ENCODE results near the gene STEAP3. TPM values are rescaled to one million over a fixed set of nuclear protein-coding genes. Genes with fewer than 3 reads are reported as not detected.

STEAP3 gene
- polyA plus RNA-seq, 1 donor from 2014 or later, result not detected

DNA sequence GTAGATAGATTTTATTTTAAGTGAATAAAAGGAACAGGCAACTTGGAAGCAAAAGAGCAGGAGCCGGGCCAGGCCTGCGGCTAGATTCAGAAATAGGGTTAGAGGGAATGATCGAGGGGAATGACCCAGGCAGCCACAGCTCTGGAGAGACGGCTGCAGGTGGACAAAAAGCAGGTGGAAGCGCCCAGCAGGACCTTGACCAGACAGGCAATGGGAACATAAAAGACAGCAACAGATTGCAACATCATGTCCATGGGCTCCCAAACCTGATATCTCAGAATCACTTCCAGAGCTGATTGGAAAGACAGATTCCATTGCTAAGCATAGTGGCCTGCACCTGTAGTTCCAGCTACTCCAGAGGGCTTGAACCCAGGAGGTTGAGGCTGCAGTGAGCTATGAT lies 28.6 kb upstream of the STEAP3 start:
- Histone ChIP-seq H3K9me3 (ENCODE audit: low read length) (no peaks in the 10 kb centered on the region), H3K9ac (ENCODE audit: low read length) (no peak overlapping the region), H3K4me2 (ENCODE audit: low read length) (no peak overlapping the region), H4K20me1 (ENCODE audit: insufficient read depth) (no peaks in the 10 kb centered on the region), H3F3A (ENCODE audit: insufficient read depth, low read length, poor library complexity, severe bottlenecking) (no peaks in the 10 kb centered on the region), H3K9me2 (ENCODE audit: insufficient read depth, low read length) (no peaks in the 10 kb centered on the region), H3K4me3 (ENCODE audit: low read length) (no peak overlapping the region), H3K27ac (ENCODE audit: low read length) (no peak overlapping the region), H3K79me2 (replicated peaks; ENCODE audit: insufficient read depth, low read length) (no peaks in the 10 kb centered on the region), H3K36me3 (ENCODE audit: insufficient read depth, low read length) (no peaks in the 10 kb centered on the region), H2AFZ (ENCODE audit: low read depth, low read length) (no peak overlapping the region), H3K27me3 (ENCODE audit: insufficient read depth, low read depth, low read length) (no peaks in the 10 kb centered on the region)
- TF ChIP-seq EZH2 (IDR thresholded peaks at IDR 0.05; ENCODE audit: borderline replicate concordance, insufficient read depth, low read length, poor library complexity, severe bottlenecking), result no peak

DNA sequence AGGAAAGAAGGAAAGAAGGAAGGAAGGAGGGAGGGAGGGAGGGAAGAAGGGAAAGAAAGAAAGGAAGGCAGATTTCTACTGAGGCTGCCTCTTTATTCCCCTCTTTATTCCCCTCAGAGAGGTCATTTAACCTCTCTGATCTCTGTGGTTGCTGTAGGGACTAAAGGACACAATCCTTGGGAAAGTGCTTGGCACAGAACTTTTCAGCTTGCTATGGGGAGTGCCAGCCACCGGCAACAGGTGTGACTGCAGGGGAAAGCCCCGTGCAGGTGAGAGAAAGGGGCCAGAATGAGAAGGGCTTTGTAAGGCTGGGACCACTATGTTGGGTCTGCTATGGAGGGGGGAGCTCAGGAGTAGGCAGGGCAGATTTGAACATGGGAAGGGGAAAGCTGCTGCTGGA lies 27.7 kb upstream of the STEAP3 start:
- no peaks in the 10 kb centered on the region for H3K79me2 ChIP-seq (replicated peaks; ENCODE audit: insufficient read depth, low read length)
- H3K9ac ChIP-seq (ENCODE audit: low read length), result no peak overlapping the region
- no peaks in the 10 kb centered on the region for H3K27me3 ChIP-seq (ENCODE audit: insufficient read depth, low read depth, low read length)
- TF ChIP-seq EP300 (conservative IDR thresholded peaks at IDR 0.05; ENCODE audit: poor library complexity, severe bottlenecking), result no peak
- no peak overlapping the region for H3K27ac ChIP-seq (ENCODE audit: low read length)
- no peak overlapping the region for H3K4me3 ChIP-seq (ENCODE audit: low read length)
- no peaks in the 10 kb centered on the region for H3K36me3 ChIP-seq (ENCODE audit: insufficient read depth, low read length)
- no peaks in the 10 kb centered on the region for H3F3A ChIP-seq (ENCODE audit: insufficient read depth, low read length, poor library complexity, severe bottlenecking)
- H4K20me1 ChIP-seq (ENCODE audit: insufficient read depth), result no peaks in the 10 kb centered on the region
- H3K9me2 ChIP-seq (ENCODE audit: insufficient read depth, low read length), result no peaks in the 10 kb centered on the region
- no peak overlapping the region for H2AFZ ChIP-seq (ENCODE audit: low read depth, low read length)
- no peak overlapping the region for H3K4me2 ChIP-seq (ENCODE audit: low read length)
- no peaks in the 10 kb centered on the region for H3K9me3 ChIP-seq (ENCODE audit: low read length)

DNA sequence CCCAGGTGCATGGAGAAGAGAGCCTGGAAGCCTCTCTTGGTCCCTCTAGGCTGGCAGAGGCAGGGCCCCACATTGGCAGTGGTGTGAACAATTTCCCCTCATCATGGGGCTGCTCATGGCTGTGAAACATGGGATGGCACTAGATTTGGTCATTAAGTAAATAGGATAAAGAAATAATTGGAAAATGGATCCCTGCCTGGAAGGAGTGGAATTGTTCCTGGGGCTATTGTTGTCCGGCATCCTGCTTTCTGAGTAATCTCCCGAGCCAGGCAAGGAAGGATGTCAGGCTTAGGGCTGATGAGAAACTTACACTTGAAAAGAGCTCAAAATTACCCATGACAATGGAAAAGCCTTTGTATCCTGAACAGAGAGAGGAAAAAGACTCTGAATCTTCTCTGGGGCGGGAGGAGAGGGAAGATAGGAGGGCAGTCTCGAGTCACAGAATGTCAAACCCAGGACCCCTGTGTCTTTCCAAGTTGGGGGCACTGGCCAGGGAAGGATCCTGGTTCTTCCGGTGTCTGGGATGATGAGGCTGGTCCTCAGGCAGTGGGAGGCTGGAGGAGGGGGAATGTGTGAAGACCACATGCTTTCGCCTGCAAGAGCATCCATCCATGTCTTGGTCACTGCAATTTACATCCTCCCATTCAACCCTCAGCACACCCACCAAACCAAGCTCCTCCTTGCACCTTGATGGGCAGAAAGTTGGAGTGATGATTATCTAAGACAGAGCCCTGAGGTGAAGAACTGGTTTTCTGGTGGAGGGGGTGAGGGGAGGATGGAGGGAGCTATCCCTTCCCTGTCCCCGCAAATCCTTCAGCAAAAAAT lies 27.1 kb upstream of the STEAP3 start:
- Histone ChIP-seq H3K9ac (ENCODE audit: low read length) (no peak overlapping the region), H3K36me3 (ENCODE audit: insufficient read depth, low read length) (no peaks in the 10 kb centered on the region), H3K4me3 (ENCODE audit: low read length) (no peak overlapping the region), H3K27me3 (ENCODE audit: insufficient read depth, low read depth, low read length) (no peaks in the 10 kb centered on the region), H3F3A (ENCODE audit: insufficient read depth, low read length, poor library complexity, severe bottlenecking) (no peaks in the 10 kb centered on the region), H3K27ac (ENCODE audit: low read length) (no peak overlapping the region), H3K9me3 (ENCODE audit: low read length) (no peaks in the 10 kb centered on the region), H3K4me2 (ENCODE audit: low read length) (no peak overlapping the region), H4K20me1 (ENCODE audit: insufficient read depth) (no peaks in the 10 kb centered on the region), H3K79me2 (replicated peaks; ENCODE audit: insufficient read depth, low read length) (no peaks in the 10 kb centered on the region), H2AFZ (ENCODE audit: low read depth, low read length) (no peak overlapping the region), H3K9me2 (ENCODE audit: insufficient read depth, low read length) (no peaks in the 10 kb centered on the region)
- TF ChIP-seq, protein P1, sequence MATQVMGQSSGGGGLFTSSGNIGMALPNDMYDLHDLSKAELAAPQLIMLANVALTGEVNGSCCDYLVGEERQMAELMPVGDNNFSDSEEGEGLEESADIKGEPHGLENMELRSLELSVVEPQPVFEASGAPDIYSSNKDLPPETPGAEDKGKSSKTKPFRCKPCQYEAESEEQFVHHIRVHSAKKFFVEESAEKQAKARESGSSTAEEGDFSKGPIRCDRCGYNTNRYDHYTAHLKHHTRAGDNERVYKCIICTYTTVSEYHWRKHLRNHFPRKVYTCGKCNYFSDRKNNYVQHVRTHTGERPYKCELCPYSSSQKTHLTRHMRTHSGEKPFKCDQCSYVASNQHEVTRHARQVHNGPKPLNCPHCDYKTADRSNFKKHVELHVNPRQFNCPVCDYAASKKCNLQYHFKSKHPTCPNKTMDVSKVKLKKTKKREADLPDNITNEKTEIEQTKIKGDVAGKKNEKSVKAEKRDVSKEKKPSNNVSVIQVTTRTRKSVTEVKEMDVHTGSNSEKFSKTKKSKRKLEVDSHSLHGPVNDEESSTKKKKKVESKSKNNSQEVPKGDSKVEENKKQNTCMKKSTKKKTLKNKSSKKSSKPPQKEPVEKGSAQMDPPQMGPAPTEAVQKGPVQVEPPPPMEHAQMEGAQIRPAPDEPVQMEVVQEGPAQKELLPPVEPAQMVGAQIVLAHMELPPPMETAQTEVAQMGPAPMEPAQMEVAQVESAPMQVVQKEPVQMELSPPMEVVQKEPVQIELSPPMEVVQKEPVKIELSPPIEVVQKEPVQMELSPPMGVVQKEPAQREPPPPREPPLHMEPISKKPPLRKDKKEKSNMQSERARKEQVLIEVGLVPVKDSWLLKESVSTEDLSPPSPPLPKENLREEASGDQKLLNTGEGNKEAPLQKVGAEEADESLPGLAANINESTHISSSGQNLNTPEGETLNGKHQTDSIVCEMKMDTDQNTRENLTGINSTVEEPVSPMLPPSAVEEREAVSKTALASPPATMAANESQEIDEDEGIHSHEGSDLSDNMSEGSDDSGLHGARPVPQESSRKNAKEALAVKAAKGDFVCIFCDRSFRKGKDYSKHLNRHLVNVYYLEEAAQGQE (IDR thresholded peaks at IDR 0.05; ENCODE audit: borderline replicate concordance), result no peak
- TF ChIP-seq RAD21 (conservative IDR thresholded peaks at IDR 0.05), result no peak
- no peak for TF ChIP-seq TAF1 (IDR thresholded peaks at IDR 0.05; ENCODE audit: low read depth)
- no peak for TF ChIP-seq EZH2 (IDR thresholded peaks at IDR 0.05; ENCODE audit: borderline replicate concordance, insufficient read depth, low read length, poor library complexity, severe bottlenecking)

DNA sequence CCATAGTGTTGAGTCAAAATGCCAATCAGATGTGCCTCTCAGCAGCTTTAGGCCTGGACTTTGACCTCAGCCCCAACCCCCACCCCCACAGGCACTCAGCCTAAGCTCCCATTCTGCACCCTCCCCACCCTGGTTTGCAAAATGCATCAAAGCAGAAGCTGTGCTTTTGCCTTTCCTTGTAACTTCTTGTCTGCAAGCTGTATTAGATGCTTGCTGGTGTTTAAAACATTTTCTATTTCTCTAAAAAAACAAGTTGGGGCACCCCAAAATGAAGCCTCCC lies 26.6 kb upstream of the STEAP3 start:
- H3K27ac ChIP-seq (ENCODE audit: low read length), result no peak overlapping the region
- no peaks in the 10 kb centered on the region for H3K9me3 ChIP-seq (ENCODE audit: low read length)
- H3K27me3 ChIP-seq (ENCODE audit: insufficient read depth, low read depth, low read length), result no peaks in the 10 kb centered on the region
- no peak overlapping the region for H2AFZ ChIP-seq (ENCODE audit: low read depth, low read length)
- H3K9me2 ChIP-seq (ENCODE audit: insufficient read depth, low read length), result no peaks in the 10 kb centered on the region
- H4K20me1 ChIP-seq (ENCODE audit: insufficient read depth), result no peaks in the 10 kb centered on the region
- no peak overlapping the region for H3K9ac ChIP-seq (ENCODE audit: low read length)
- H3K4me3 ChIP-seq (ENCODE audit: low read length), result no peak overlapping the region
- H3K4me2 ChIP-seq (ENCODE audit: low read length), result no peak overlapping the region
- no peaks in the 10 kb centered on the region for H3K36me3 ChIP-seq (ENCODE audit: insufficient read depth, low read length)
- H3F3A ChIP-seq (ENCODE audit: insufficient read depth, low read length, poor library complexity, severe bottlenecking), result no peaks in the 10 kb centered on the region
- no peaks in the 10 kb centered on the region for H3K79me2 ChIP-seq (replicated peaks; ENCODE audit: insufficient read depth, low read length)
- TF ChIP-seq, protein P1 (IDR thresholded peaks at IDR 0.05; ENCODE audit: borderline replicate concordance), result no peak
- no peak for TF ChIP-seq MXI1 (conservative IDR thresholded peaks at IDR 0.05; ENCODE audit: poor library complexity, severe bottlenecking)
- no peak for TF ChIP-seq POLR2AphosphoS5 (IDR thresholded peaks at IDR 0.05)
- TF ChIP-seq RAD21 (conservative IDR thresholded peaks at IDR 0.05), result no peak
- TF ChIP-seq, protein P2, sequence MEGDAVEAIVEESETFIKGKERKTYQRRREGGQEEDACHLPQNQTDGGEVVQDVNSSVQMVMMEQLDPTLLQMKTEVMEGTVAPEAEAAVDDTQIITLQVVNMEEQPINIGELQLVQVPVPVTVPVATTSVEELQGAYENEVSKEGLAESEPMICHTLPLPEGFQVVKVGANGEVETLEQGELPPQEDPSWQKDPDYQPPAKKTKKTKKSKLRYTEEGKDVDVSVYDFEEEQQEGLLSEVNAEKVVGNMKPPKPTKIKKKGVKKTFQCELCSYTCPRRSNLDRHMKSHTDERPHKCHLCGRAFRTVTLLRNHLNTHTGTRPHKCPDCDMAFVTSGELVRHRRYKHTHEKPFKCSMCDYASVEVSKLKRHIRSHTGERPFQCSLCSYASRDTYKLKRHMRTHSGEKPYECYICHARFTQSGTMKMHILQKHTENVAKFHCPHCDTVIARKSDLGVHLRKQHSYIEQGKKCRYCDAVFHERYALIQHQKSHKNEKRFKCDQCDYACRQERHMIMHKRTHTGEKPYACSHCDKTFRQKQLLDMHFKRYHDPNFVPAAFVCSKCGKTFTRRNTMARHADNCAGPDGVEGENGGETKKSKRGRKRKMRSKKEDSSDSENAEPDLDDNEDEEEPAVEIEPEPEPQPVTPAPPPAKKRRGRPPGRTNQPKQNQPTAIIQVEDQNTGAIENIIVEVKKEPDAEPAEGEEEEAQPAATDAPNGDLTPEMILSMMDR (IDR thresholded peaks at IDR 0.05; ENCODE audit: poor library complexity, severe bottlenecking), result no peak
- no peak for TF ChIP-seq TAF1 (IDR thresholded peaks at IDR 0.05; ENCODE audit: low read depth)
- TF ChIP-seq SMC3 (conservative IDR thresholded peaks at IDR 0.05; ENCODE audit: poor library complexity), result no peak
